GDM1 (cell line): ENCODE data around the gene LANCL3.
A peak's percentile ranks its signal among the peaks of the same experiment; 100 is the strongest.

ENCODE experiments used
- DNase-seq: peaks from one replicate; lab custom pipeline; 2025; lab: John Stamatoyannopoulos, UW

The LANCL3 gene

DNA sequence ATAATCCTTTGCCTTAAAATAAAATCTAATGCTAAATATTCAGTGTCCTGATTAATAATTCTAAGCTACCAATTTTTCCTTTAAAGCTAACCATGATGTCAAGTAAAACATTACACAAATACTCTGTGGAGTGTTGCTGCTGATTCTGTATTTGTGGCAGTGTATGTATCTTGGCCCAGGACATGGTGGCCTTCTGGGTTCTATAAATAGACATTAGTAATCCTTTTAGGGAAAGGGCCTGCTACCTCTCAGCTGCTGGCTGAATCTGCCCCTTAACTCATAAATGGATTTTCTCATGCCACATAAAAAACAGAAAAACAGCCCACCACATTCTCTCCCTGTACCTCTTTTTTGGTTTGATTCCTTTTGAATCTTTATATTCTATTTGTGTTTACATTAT, 113.0 kb downstream of the LANCL3 start:
- no peak for DNase-seq

DNA sequence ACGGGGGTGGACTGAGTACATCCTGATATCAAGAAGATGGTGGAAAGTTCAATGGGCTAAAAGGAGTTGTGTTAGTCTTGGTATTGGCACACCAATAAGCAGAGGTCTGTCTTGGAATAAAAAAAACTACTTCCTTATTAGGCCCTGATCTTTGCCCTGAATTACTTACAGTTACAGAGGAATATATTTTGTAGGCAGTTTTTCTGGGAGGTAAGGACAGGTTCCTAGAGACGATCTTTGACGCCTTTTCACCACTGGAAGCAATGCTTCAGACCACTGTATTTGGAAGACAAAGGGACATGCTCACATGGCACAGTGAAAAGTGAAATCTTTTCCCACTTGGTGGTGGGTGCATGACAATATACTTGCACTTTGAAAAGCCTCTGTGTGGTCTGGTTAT, 113.5 kb downstream of the LANCL3 start:
- DNase-seq: no peak

DNA sequence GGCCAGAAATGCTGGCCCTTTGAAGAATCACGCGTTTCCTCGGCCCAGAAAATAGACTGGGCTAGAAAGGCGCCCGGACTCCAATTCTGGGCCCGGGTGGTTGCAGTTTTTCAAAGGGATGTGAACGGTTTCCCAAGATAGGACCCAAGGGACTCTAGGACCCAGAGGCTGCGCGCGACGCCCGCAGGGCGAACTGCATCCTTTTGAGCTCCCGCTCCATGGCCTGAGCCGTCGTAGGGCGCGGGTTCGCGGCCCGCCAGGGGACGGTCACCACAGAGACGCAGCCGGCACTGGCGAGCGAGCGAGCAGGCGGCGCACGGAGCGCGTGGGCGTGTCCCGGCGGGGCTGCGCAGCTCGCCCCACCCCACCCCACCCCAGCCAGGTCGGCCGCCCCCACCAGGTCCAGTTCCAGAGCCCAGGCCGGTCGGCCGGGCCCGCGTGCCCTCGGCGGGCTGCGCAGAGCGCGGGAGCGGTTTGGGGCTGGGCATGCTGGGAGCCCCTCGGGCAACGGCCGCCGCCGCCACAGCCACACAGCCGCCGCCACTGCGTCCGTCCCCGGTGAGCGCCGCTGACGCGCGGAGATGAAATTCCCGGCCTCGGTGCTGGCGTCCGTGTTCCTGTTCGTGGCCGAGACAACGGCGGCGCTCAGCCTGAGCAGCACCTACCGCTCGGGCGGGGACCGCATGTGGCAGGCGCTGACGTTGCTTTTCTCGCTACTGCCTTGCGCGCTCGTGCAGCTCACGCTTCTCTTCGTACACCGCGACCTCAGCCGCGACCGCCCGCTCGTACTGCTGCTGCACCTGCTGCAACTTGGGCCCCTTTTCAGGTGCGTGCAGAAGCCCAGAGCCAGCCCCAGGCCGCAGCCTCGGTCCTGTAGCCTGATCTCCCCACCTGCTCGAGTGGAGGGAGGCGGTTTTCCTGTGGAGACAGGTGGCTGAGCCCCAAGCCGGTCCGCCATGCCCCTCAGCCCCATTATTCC, 114.2 kb downstream of the LANCL3 start, which contains the start of gene XK:
Gene XK, plus strand, starts transcription at position 411 of the 979 bp plus-strand sequence. Its CDS starts 171 bp downstream, at position 582.
- peak; percentile 13 for DNase-seq

- DNase-seq: no peak
These were observed 115.0 kb downstream of the LANCL3 start for GRCh38 chrX:37686369-37686995.

- no peak for DNase-seq
These were observed 115.5 kb downstream of the LANCL3 start for GRCh38 chrX:37686996-37687395.

- DNase-seq: no peak
These were observed 118.7 kb downstream of the LANCL3 start for GRCh38 chrX:37690119-37690518.

GRCh38 chrX:37692918-37693317, 121.5 kb downstream of the LANCL3 start:
- DNase-seq: no peak

- DNase-seq: no peak
These were observed 125.8 kb downstream of the LANCL3 start for GRCh38 chrX:37697169-37697760.

DNA sequence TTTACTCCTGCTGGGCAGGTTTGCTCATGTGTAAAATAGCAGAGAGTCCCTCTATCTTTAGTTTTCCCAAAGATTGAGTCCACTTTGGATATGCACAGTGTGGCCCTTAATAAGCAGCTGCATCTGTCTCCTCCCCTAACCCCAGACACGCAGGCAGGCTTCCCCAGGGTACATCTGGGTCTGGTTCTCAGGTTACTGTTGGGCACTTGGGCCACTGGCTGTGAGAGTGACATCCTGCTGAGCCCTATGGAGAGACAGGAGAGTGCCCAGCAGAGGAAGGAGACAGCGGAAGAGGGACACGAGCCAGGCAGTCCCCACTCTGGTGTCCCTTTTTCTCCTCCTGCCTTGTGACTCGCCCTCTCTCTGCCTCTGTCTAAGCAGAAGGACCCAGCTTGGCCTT, 130.1 kb downstream of the LANCL3 start:
- DNase-seq: no peak

DNA sequence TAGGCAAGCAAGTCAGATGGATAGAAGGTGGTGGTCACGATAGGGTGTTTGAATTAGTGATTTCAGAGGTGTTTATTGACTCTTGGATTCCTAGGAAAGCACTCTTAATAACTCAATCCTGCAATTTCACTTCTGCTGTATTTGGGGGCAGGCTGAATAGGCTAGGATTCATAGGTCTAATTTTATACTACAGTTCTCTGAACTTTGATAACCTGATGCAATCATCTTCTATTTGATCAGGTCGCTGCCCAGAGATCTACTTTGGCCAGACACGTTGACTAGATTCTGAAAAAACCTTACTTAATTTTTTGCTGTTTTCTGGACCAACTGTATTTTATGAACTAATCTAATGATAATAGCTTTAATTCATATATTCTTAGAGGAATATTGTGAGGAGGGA, 140.5 kb downstream of the LANCL3 start:
- no peak for DNase-seq

DNA sequence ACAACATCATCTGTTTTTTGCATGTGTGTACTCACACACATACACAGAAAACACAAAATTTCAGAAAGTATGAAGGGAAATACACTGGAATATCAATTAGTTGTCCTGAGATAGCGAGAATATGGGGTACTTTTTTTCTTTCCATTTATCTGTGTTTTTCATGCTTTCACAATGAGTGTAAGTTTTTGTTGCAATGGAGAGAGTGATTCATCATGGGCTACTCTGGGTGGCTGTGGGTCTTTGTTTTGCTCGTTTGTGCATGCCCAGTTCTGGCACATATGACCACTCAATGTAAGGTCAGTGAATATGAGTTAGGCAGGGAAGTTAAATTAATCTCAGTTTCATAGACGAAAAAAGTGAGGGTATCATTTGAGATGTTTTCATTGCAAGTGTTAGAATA, 141.0 kb downstream of the LANCL3 start:
- DNase-seq: no peak

DNA sequence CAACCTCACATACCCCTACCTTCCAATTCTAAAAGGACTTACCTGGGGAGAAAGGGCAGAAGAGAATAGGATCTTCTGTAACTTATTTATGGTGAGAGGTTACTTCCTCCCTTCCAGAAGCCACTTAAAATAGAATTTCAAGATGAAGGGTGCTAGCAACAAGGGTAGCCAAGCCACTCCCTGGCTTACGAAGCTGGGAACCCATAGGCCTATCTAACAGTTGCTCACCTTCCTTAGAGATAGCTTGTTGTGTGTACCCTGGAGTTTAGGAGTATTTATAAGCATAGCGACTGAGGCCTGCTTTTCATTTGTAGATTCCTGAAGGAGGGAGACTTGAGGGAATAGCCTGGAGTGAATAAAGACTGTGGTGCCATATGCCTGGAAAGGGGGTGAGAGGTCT, 143.0 kb downstream of the LANCL3 start:
- no peak for DNase-seq

- no peak for DNase-seq
These were observed 145.1 kb downstream of the LANCL3 start for GRCh38 chrX:37716602-37717001.

- DNase-seq: no peak
These were observed 146.2 kb downstream of the LANCL3 start for GRCh38 chrX:37717708-37718107.

DNA sequence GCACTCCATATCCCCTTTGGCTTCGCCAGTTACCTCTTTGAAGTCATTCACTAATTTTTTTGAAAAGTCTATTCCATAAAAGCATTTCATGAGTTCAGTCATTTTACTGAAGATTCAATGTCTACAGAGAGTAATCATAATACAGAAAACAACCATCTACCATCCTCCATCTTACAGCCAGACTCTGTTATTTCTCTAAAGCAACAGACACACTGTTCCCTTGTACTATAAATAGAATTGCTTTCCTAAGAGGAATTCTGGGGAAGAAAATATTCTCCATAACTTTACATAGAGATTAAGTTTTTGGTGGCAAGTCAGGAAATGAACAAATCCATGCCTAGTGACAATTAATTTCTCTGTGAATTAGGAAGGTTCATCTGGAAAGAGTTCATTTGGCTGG, 151.1 kb downstream of the LANCL3 start:
- no peak for DNase-seq

GRCh38 chrX:37726346-37726745, 154.9 kb downstream of the LANCL3 start:
- no peak for DNase-seq
